Endodermal cell (in vitro differentiated cells): Measurements from ENCODE around the gene GPR183. TPM values are rescaled to one million over a fixed set of nuclear protein-coding genes. Genes with fewer than 3 reads are reported as not detected.

Experiments used
- DNase-seq: peaks from one replicate; pipeline ENCODE4 v3.0.0-alpha.2; 2017
- H3K27ac ChIP-seq: 2 replicates; pipeline ENCODE4 v1.5.1; 2013; ENCODE audit warnings: mild to moderate bottlenecking, low read depth, low read length, moderate library complexity
- H3K27me3 ChIP-seq: 2 replicates; pipeline ENCODE4 v1.6.1; 2013; ENCODE audit warnings: mild to moderate bottlenecking, low read length, moderate library complexity; ENCODE audit not compliant: insufficient read depth, control insufficient read depth, poor library complexity, severe bottlenecking
- H3K36me3 ChIP-seq: 2 replicates; pipeline ENCODE4 v1.7.0; 2013; ENCODE audit warnings: mild to moderate bottlenecking, low read length, moderate library complexity; ENCODE audit not compliant: control insufficient read depth, insufficient read depth
- H3K4me1 ChIP-seq: one replicate; pipeline ENCODE4 v1.7.0; 2013; ENCODE audit warnings: low read length; ENCODE audit not compliant: control insufficient read depth, insufficient read depth
- H3K4me3 ChIP-seq: 2 replicates; pipeline ENCODE4 v1.5.1; 2013; ENCODE audit warnings: mild to moderate bottlenecking, low read length, moderate library complexity
- H3K9ac ChIP-seq: 2 replicates; pipeline ENCODE4 v1.6.1; 2013; ENCODE audit warnings: mild to moderate bottlenecking, low read length, moderate library complexity; ENCODE audit not compliant: poor library complexity, severe bottlenecking; ENCODE audit errors: extremely low read depth
- H3K9me3 ChIP-seq: 2 replicates; pipeline ENCODE4 v1.6.1; 2013; ENCODE audit warnings: mild to moderate bottlenecking, low read length, moderate library complexity; ENCODE audit not compliant: control insufficient read depth
- H3K27ac Mint-ChIP-seq: 2 replicates; pipeline ENCODE4 v1.8.0; 2020; ENCODE audit warnings: mixed read lengths
- H3K27me3 Mint-ChIP-seq: 2 replicates; pipeline ENCODE4 v1.8.0; 2021; ENCODE audit warnings: mild to moderate bottlenecking, mixed read lengths; ENCODE audit not compliant: insufficient read depth
- H3K36me3 Mint-ChIP-seq: 2 replicates; pipeline ENCODE4 v1.8.0; 2020; ENCODE audit warnings: low read depth, mixed read lengths
- H3K4me1 Mint-ChIP-seq: 2 replicates; pipeline ENCODE4 v1.8.0; 2020; ENCODE audit warnings: mixed read lengths
- H3K4me3 Mint-ChIP-seq: 2 replicates; pipeline ENCODE4 v1.8.0; 2020; ENCODE audit warnings: mild to moderate bottlenecking, moderate library complexity, mixed read lengths
- H3K9me3 Mint-ChIP-seq: 2 replicates; pipeline ENCODE4 v1.8.0; 2020; ENCODE audit warnings: mild to moderate bottlenecking, mixed read lengths
- CTCF ChIP-seq: fragments of 200-600 bp; sonication (generic); conservative IDR thresholded peaks from 2 replicates; pipeline ENCODE4 v1.5.0; 2021; ENCODE audit warnings: antibody characterized with exemption, mild to moderate bottlenecking
- WGBS, 2 experiments: methylation state at CpG; one replicate each; pipeline versions ENCODE4 v1.1.5 to v1.1.7; 2013; ENCODE audit warnings: missing lambda C conversion rate in 2 of 2, mixed read lengths in 1 of 2; ENCODE audit not compliant: insufficient coverage in 1 of 2, insufficient read length in 1 of 2; 5-methylcytosine and 5-hydroxymethylcytosine counted together
- total RNA-seq, 2 donors: library from RNA; stranded (reverse); fragmentation: NEBNext Ultra II Directional in 1 of 2; extraction: Animal tissue kit (Norgen Biotek cat#: 25700) in 1 of 2; gene quantifications; 2 replicates in 1 of 2; 3 replicates in 1 of 2; pipeline ENCODE4 v1.2.1, GENCODE V29; 2021

The GPR183 gene
- total RNA-seq, 2 donors from 2014 or later: 0.62 TPM; not detected in 1

DNA sequence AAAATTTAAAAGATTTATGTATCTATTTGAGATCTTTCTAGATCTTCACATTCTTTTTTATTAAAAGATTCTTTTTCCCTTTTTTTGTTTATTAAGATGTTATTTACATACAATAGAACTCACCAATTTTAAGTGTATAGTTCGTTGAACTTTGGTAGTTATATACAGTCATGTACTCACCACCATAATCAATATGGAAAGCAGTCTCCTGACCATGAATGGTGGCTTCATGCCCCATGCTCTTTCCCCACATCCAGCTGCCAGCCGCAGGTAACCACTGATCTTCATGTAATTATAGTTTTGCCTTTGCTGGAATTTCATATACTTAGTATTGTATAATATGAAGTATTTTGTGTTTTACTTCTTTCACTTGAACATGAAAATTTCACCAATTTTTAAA lies 20.6 kb upstream of the GPR183 start:
- no peak for DNase-seq
- Mint-ChIP-seq H3K36me3 (peaks cover 43% of the 10 kb centered on the region), H3K4me1 (peaks cover 8% of the 10 kb centered on the region), H3K27ac (no peak overlapping the region), H3K9me3 (no peaks in the 10 kb centered on the region), H3K27me3 (no peaks in the 10 kb centered on the region), H3K4me3 (no peak overlapping the region)
- no peaks in the 10 kb centered on the region for H3K4me1 ChIP-seq
- no peak overlapping the region for H3K27ac ChIP-seq
- WGBS, 2 experiments: 100% methylated on average over 2 of the region's 2 CpGs; no CpG with 5 or more reads in 1 of the 2 experiments
- H3K27me3 ChIP-seq: no peaks in the 10 kb centered on the region
- no peak overlapping the region for H3K9ac ChIP-seq
- peaks cover 25% of the 10 kb centered on the region for H3K36me3 ChIP-seq
- no peaks in the 10 kb centered on the region for H3K9me3 ChIP-seq
- no peak for TF ChIP-seq CTCF
- H3K4me3 ChIP-seq: no peak overlapping the region

GRCh38 chr13:99327126-99327525 lies 19.9 kb upstream of the GPR183 start:
- 88 to 90% methylated on average over 2 of the region's 2 CpGs for WGBS, 2 experiments
- Histone ChIP-seq H3K27ac (no peak overlapping the region), H3K9ac (no peak overlapping the region), H3K4me3 (no peak overlapping the region), H3K27me3 (no peaks in the 10 kb centered on the region), H3K9me3 (no peaks in the 10 kb centered on the region), H3K4me1 (no peaks in the 10 kb centered on the region), H3K36me3 (peaks cover 25% of the 10 kb centered on the region)
- Mint-ChIP-seq H3K27ac (no peak overlapping the region), H3K9me3 (no peaks in the 10 kb centered on the region), H3K27me3 (no peaks in the 10 kb centered on the region), H3K36me3 (peaks cover 40% of the 10 kb centered on the region), H3K4me3 (no peak overlapping the region), H3K4me1 (peaks cover 15% of the 10 kb centered on the region)
- DNase-seq: no peak
- TF ChIP-seq CTCF: no peak

- peaks cover 25% of the 10 kb centered on the region for H3K36me3 ChIP-seq
- H3K4me1 ChIP-seq: no peaks in the 10 kb centered on the region
- no peak for TF ChIP-seq CTCF
- Mint-ChIP-seq H3K9me3 (no peaks in the 10 kb centered on the region), H3K4me1 (peaks cover 18% of the 10 kb centered on the region), H3K27ac (no peak overlapping the region), H3K36me3 (peaks cover 40% of the 10 kb centered on the region), H3K4me3 (no peak overlapping the region), H3K27me3 (no peaks in the 10 kb centered on the region)
- no peak overlapping the region for H3K27ac ChIP-seq
- H3K27me3 ChIP-seq: no peaks in the 10 kb centered on the region
- no peak overlapping the region for H3K9ac ChIP-seq
- DNase-seq: no peak
- no peak overlapping the region for H3K4me3 ChIP-seq
- no peaks in the 10 kb centered on the region for H3K9me3 ChIP-seq
These were observed 18.8 kb upstream of the GPR183 start for GRCh38 chr13:99326012-99326411.
